Activated T-cell treated with anti-CD3 and anti-CD28 coated beads, Interleukin-2, amount 50 U/mL, for 24 hours (primary cell): ENCODE measurements around the gene SAP30.

Experiments used
- DNase-seq: peaks from one replicate; pipeline ENCODE4 v3.0.0-alpha.2; 2020
- H3K27ac Mint-ChIP-seq: 2 replicates; pipeline ENCODE4 v1.8.0; 2020; ENCODE audit warnings: mild to moderate bottlenecking, mixed read lengths
- H3K27me3 Mint-ChIP-seq: 2 replicates; pipeline ENCODE4 v1.8.0; 2020; ENCODE audit warnings: mixed read lengths
- H3K36me3 Mint-ChIP-seq: 2 replicates; pipeline ENCODE4 v1.8.0; 2020; ENCODE audit warnings: low read depth, mixed read lengths
- H3K4me1 Mint-ChIP-seq: 2 replicates; pipeline ENCODE4 v1.8.0; 2020; ENCODE audit warnings: low read depth, mixed read lengths
- H3K4me3 Mint-ChIP-seq: 2 replicates; pipeline ENCODE4 v1.8.0; 2020; ENCODE audit warnings: mild to moderate bottlenecking, moderate library complexity, mixed read lengths
- H3K9me3 Mint-ChIP-seq: 2 replicates; pipeline ENCODE4 v1.8.0; 2020; ENCODE audit warnings: mixed read lengths

Gene SAP30

GRCh38 chr4:173386751-173387150 lies 16.0 kb downstream of the SAP30 start:
- Mint-ChIP-seq H3K27ac (no peak overlapping the region), H3K4me3 (no peak overlapping the region)

GRCh38 chr4:173391701-173392100 lies 20.9 kb downstream of the SAP30 start:
- no peak overlapping the region for H3K4me3 Mint-ChIP-seq

More at GRCh38 chr4:173386751-173387150, 16.0 kb downstream of the SAP30 start:
- Mint-ChIP-seq H3K27me3 (peaks cover 6% of the 10 kb centered on the region), H3K4me1 (no peaks in the 10 kb centered on the region), H3K9me3 (no peaks in the 10 kb centered on the region), H3K36me3 (no peaks in the 10 kb centered on the region)
- DNase-seq, result no peak

GRCh38 chr4:173397604-173398003 lies 26.9 kb downstream of the SAP30 start:
- H3K9me3 Mint-ChIP-seq, result no peaks in the 10 kb centered on the region
- no peak for DNase-seq
- H3K27ac Mint-ChIP-seq, result no peak overlapping the region
- H3K4me3 Mint-ChIP-seq, result no peak overlapping the region
- no peaks in the 10 kb centered on the region for H3K36me3 Mint-ChIP-seq
- peaks cover 3% of the 10 kb centered on the region for H3K27me3 Mint-ChIP-seq
- no peaks in the 10 kb centered on the region for H3K4me1 Mint-ChIP-seq

More at GRCh38 chr4:173391701-173392100, 20.9 kb downstream of the SAP30 start:
- no peak for DNase-seq
- Mint-ChIP-seq H3K9me3 (no peaks in the 10 kb centered on the region), H3K36me3 (no peaks in the 10 kb centered on the region), H3K4me1 (no peaks in the 10 kb centered on the region), H3K27ac (no peak overlapping the region), H3K27me3 (peaks cover 3% of the 10 kb centered on the region)

GRCh38 chr4:173398220-173398619 lies 27.5 kb downstream of the SAP30 start:
- Mint-ChIP-seq H3K27me3 (peaks cover 3% of the 10 kb centered on the region), H3K4me1 (no peaks in the 10 kb centered on the region), H3K36me3 (no peaks in the 10 kb centered on the region), H3K4me3 (no peak overlapping the region), H3K9me3 (no peaks in the 10 kb centered on the region), H3K27ac (no peak overlapping the region)
- no peak for DNase-seq

- DNase-seq, result no peak
Measured at GRCh38 chr4:173398779-173399415, 28.1 kb downstream of the SAP30 start, which contains the start of gene SCRG1. TSS of gene SCRG1 (minus strand) at chr4:173399116. CDS start at chr4:173391414, 7,702 bp downstream.

GRCh38 chr4:173401063-173401462 lies 30.3 kb downstream of the SAP30 start:
- Mint-ChIP-seq H3K27ac (no peak overlapping the region), H3K4me3 (no peak overlapping the region), H3K36me3 (no peaks in the 10 kb centered on the region), H3K4me1 (peaks cover 2% of the 10 kb centered on the region), H3K27me3 (peaks cover 3% of the 10 kb centered on the region), H3K9me3 (no peaks in the 10 kb centered on the region)
- no peak for DNase-seq

More at GRCh38 chr4:173398779-173399415, 28.1 kb downstream of the SAP30 start, which contains the start of gene SCRG1:
- Mint-ChIP-seq H3K27ac (no peak within 1 kb of the TSS), H3K4me1 (no peaks in the 10 kb centered on the region), H3K27me3 (peaks cover 3% of the 10 kb centered on the region), H3K9me3 (no peaks in the 10 kb centered on the region), H3K4me3 (no peak within 1 kb of the TSS), H3K36me3 (no peaks in the 10 kb centered on the region)

- DNase-seq, result no peak
- H3K36me3 Mint-ChIP-seq, result no peaks in the 10 kb centered on the region
Measured at GRCh38 chr4:173403051-173403450, 32.3 kb downstream of the SAP30 start.

GRCh38 chr4:173404296-173404865 lies 33.6 kb downstream of the SAP30 start:
- no peaks in the 10 kb centered on the region for H3K27me3 Mint-ChIP-seq
- H3K4me1 Mint-ChIP-seq, result peaks cover 3% of the 10 kb centered on the region
- no peak for DNase-seq
- no peak overlapping the region for H3K27ac Mint-ChIP-seq
- no peaks in the 10 kb centered on the region for H3K9me3 Mint-ChIP-seq
- no peak overlapping the region for H3K4me3 Mint-ChIP-seq
- H3K36me3 Mint-ChIP-seq, result no peaks in the 10 kb centered on the region

More at GRCh38 chr4:173403051-173403450, 32.3 kb downstream of the SAP30 start:
- H3K4me3 Mint-ChIP-seq, result no peak overlapping the region
- peaks cover 2% of the 10 kb centered on the region for H3K27me3 Mint-ChIP-seq
- H3K27ac Mint-ChIP-seq, result no peak overlapping the region
- H3K4me1 Mint-ChIP-seq, result peaks cover 3% of the 10 kb centered on the region
- no peaks in the 10 kb centered on the region for H3K9me3 Mint-ChIP-seq

- Mint-ChIP-seq H3K9me3 (no peaks in the 10 kb centered on the region), H3K27ac (no peak overlapping the region), H3K27me3 (no peaks in the 10 kb centered on the region), H3K4me1 (peaks cover 3% of the 10 kb centered on the region), H3K36me3 (no peaks in the 10 kb centered on the region), H3K4me3 (no peak overlapping the region)
- DNase-seq, result no peak
Measured at GRCh38 chr4:173405840-173406606, 35.3 kb downstream of the SAP30 start.

GRCh38 chr4:173410079-173410478 lies 39.3 kb downstream of the SAP30 start:
- no peaks in the 10 kb centered on the region for H3K27me3 Mint-ChIP-seq
- no peak overlapping the region for H3K27ac Mint-ChIP-seq
- H3K36me3 Mint-ChIP-seq, result no peaks in the 10 kb centered on the region
- H3K9me3 Mint-ChIP-seq, result no peaks in the 10 kb centered on the region
- no peak overlapping the region for H3K4me3 Mint-ChIP-seq
- no peak for DNase-seq
- peaks cover 3% of the 10 kb centered on the region for H3K4me1 Mint-ChIP-seq

GRCh38 chr4:173411106-173411693 lies 40.4 kb downstream of the SAP30 start:
- Mint-ChIP-seq H3K4me3 (no peak overlapping the region), H3K9me3 (no peaks in the 10 kb centered on the region), H3K4me1 (no peaks in the 10 kb centered on the region), H3K27ac (no peak overlapping the region), H3K36me3 (no peaks in the 10 kb centered on the region), H3K27me3 (no peaks in the 10 kb centered on the region)
- no peak for DNase-seq

GRCh38 chr4:173413036-173413435 lies 42.3 kb downstream of the SAP30 start:
- H3K9me3 Mint-ChIP-seq, result no peaks in the 10 kb centered on the region
- H3K4me1 Mint-ChIP-seq, result no peaks in the 10 kb centered on the region
- H3K4me3 Mint-ChIP-seq, result no peak overlapping the region
- no peak overlapping the region for H3K27ac Mint-ChIP-seq
- no peak for DNase-seq
- H3K27me3 Mint-ChIP-seq, result no peaks in the 10 kb centered on the region
- H3K36me3 Mint-ChIP-seq, result no peaks in the 10 kb centered on the region

GRCh38 chr4:173414456-173414855 lies 43.7 kb downstream of the SAP30 start:
- H3K27ac Mint-ChIP-seq, result no peak overlapping the region
- no peaks in the 10 kb centered on the region for H3K36me3 Mint-ChIP-seq

GRCh38 chr4:173415092-173415491 lies 44.3 kb downstream of the SAP30 start:
- no peaks in the 10 kb centered on the region for H3K4me1 Mint-ChIP-seq
- no peak overlapping the region for H3K4me3 Mint-ChIP-seq
- DNase-seq, result no peak
- no peaks in the 10 kb centered on the region for H3K27me3 Mint-ChIP-seq
- H3K36me3 Mint-ChIP-seq, result no peaks in the 10 kb centered on the region
- no peak overlapping the region for H3K27ac Mint-ChIP-seq
- no peaks in the 10 kb centered on the region for H3K9me3 Mint-ChIP-seq

More at GRCh38 chr4:173414456-173414855, 43.7 kb downstream of the SAP30 start:
- Mint-ChIP-seq H3K4me3 (no peak overlapping the region), H3K4me1 (no peaks in the 10 kb centered on the region), H3K9me3 (no peaks in the 10 kb centered on the region), H3K27me3 (no peaks in the 10 kb centered on the region)
- DNase-seq, result no peak
